HepG2 (cell line): Measurements from ENCODE around the gene CDC14B.

ENCODE experiments used
- ATAD3A ChIP-seq: sonication (generic); formaldehyde crosslinking; IDR thresholded peaks from 2 replicates; pipeline ENCODE4 v1.4.0; 2020; ENCODE audit warnings: missing genetic modification reagents
- CTCF ChIP-seq: sonication (generic); formaldehyde crosslinking; IDR thresholded peaks from 2 replicates; pipeline ENCODE4 v1.5.0; 2020; ENCODE audit warnings: mild to moderate bottlenecking, missing genetic modification reagents, moderate library complexity
- JUN ChIP-seq: sonication (generic); formaldehyde crosslinking; IDR thresholded peaks from 2 replicates; pipeline ENCODE4 v1.4.0; 2020; ENCODE audit warnings: mild to moderate bottlenecking, missing genetic modification reagents
- MTA1 ChIP-seq: sonication (generic); formaldehyde crosslinking; IDR thresholded peaks from 2 replicates; pipeline ENCODE4 v1.4.0; 2020; ENCODE audit warnings: missing genetic modification reagents, mild to moderate bottlenecking, borderline replicate concordance
- SMARCC2 ChIP-seq: fragments of 450-650 bp; IDR thresholded peaks from 2 replicates; pipeline ENCODE4 v1.6.1; 2017; ENCODE audit warnings: antibody characterized with exemption, mild to moderate bottlenecking
- YY1 ChIP-seq: IDR thresholded peaks from 2 replicates; pipeline ENCODE4 v1.6.1; 2011; ENCODE audit warnings: low read length, low read depth, moderate library complexity, mild to moderate bottlenecking; ENCODE audit not compliant: insufficient read depth, insufficient replicate concordance
- ZBTB39 ChIP-seq: sonication (generic); formaldehyde crosslinking; IDR thresholded peaks from 2 replicates; pipeline ENCODE4 v1.5.0; 2020; ENCODE audit warnings: missing genetic modification reagents
- ZNF672 ChIP-seq: sonication (generic); formaldehyde crosslinking; IDR thresholded peaks from 2 replicates; pipeline ENCODE4 v1.8.1; 2022; ENCODE audit warnings: missing genetic modification reagents

- no peak for TF ChIP-seq ATAD3A (CRISPR knock-in tag)
- no peak for TF ChIP-seq CTCF (CRISPR knock-in tag)
- no peak for TF ChIP-seq JUN (CRISPR knock-in tag)
- TF ChIP-seq YY1 = no peak
- TF ChIP-seq ZNF672 = no peak
- no peak for TF ChIP-seq ZBTB39
- no peak for TF ChIP-seq MTA1 (CRISPR knock-in tag)
- TF ChIP-seq SMARCC2 = no peak
Measured at GRCh38 chr9:96668868-96669534, 49.4 kb upstream of the CDC14B start.
